K562 (cell line): ENCODE data around the gene TRIO. TPM values are rescaled to one million over a fixed set of nuclear protein-coding genes. Genes with fewer than 3 reads are reported as not detected.

ENCODE experiments used
- ATAC-seq: fragments of 200-7000 bp; cut with Tn5 transposase; 3 replicates; pipeline ENCODE4 v1.9.1; 2020; ENCODE audit warnings: moderate library complexity
- BruUV-seq: library from RNA; stranded (reverse); fragments of 400-500 nt; replicated peaks from 2 replicates; lab custom pipeline; 2021; lab: Mats Ljungman, UMichigan
- CTCF ChIA-PET: fragments of 300-600 bp; formaldehyde crosslinking; extraction: SDS; loops from one replicate; lab custom pipeline; 2021; ENCODE audit warnings: low intra/inter-chr PET ratio; lab: Yijun Ruan, JAX
- POLR2A ChIA-PET: fragments of 300-600, 350-650 bp; sonication (Branson Sonifier 250); formaldehyde crosslinking; extraction: SDS; loops from one replicate; lab custom pipeline; 2021; ENCODE audit warnings: antibody characterized with exemption, inconsistent platforms; lab: Yijun Ruan, JAX
- DNase-seq, 4 experiments: peaks; one replicate each; pipeline versions ENCODE4 v3.0.0 to v3.0.0-alpha.2; 2011 to 2018; ENCODE audit warnings: low spot score in 3 of 4, mixed read lengths in 3 of 4; ENCODE audit errors: extremely low read depth in 1 of 4
- FAIRE-seq: peaks from 2 replicates; lab custom pipeline; 2011; peaks lifted over from hg19 to GRCh38; lab: Jason Lieb, UNC
- H2AFZ ChIP-seq: 2 replicates; pipeline ENCODE4 v1.6.0; 2011; ENCODE audit warnings: low read depth, low read length, control low read depth, inconsistent platforms
- H3K27ac ChIP-seq: fragments of 200-600 bp; 3 replicates; pipeline ENCODE4 v1.8.0; 2011; ENCODE audit warnings: low read depth, mild to moderate bottlenecking, control low read depth, inconsistent platforms, low read length, moderate library complexity, mixed read lengths; ENCODE audit errors: extremely low read depth
- H3K27me3 ChIP-seq, 2 experiments: fragments of 300-600 bp in 1 of 2; 2 replicates in 1 of 2; 3 replicates in 1 of 2; pipeline versions ENCODE4 v1.6.0 to v1.8.0; 2011; ENCODE audit warnings: inconsistent platforms in 2 of 2, low read length in 2 of 2, mild to moderate bottlenecking in 1 of 2, mixed read lengths in 1 of 2, moderate library complexity in 1 of 2; ENCODE audit not compliant: control insufficient read depth in 2 of 2, insufficient read depth in 2 of 2
- H3K36me3 ChIP-seq: fragments of 300-600 bp; 3 replicates; pipeline ENCODE4 v1.8.0; 2011; ENCODE audit warnings: mild to moderate bottlenecking, low read length, inconsistent platforms; ENCODE audit not compliant: control insufficient read depth, insufficient read depth
- H3K4me1 ChIP-seq, 2 experiments: fragments of 200-600 bp in 1 of 2; replicated peaks in 1 of 2; 2 replicates in 1 of 2; 3 replicates in 1 of 2; pipeline versions ENCODE4 v1.5.1 to v1.8.0; 2011; ENCODE audit warnings: inconsistent platforms in 2 of 2, low read length in 2 of 2, mild to moderate bottlenecking in 1 of 2, mixed read lengths in 1 of 2, moderate library complexity in 1 of 2; ENCODE audit not compliant: control insufficient read depth in 2 of 2, insufficient read depth in 2 of 2
- H3K4me2 ChIP-seq: 2 replicates; pipeline ENCODE4 v1.6.1; 2011; ENCODE audit warnings: low read length, control low read depth, inconsistent platforms, mixed read lengths; ENCODE audit not compliant: insufficient read depth
- H3K4me3 ChIP-seq: fragments of 200-600 bp; sonication (generic), shearing (Covaris generic); 2 replicates; pipeline ENCODE4 v1.5.1; 2016; ENCODE audit warnings: control low read depth, inconsistent platforms
- H3K79me2 ChIP-seq: fragments of 200-600 bp; 3 replicates; pipeline ENCODE4 v1.8.0; 2011; ENCODE audit warnings: low read length, inconsistent platforms; ENCODE audit not compliant: control insufficient read depth, insufficient read depth
- H3K9ac ChIP-seq, 2 experiments: 2 replicates each; pipeline versions ENCODE4 v1.6.0 to v1.6.1; 2011; ENCODE audit warnings: low read depth in 2 of 2, low read length in 2 of 2, control low read depth in 1 of 2, inconsistent platforms in 1 of 2, mild to moderate bottlenecking in 1 of 2, mixed read lengths in 1 of 2; ENCODE audit not compliant: insufficient read depth in 1 of 2
- H3K9me1 ChIP-seq: one replicate; pipeline ENCODE4 v1.6.0; 2011; ENCODE audit warnings: inconsistent platforms, mild to moderate bottlenecking, low read length, moderate library complexity; ENCODE audit not compliant: control insufficient read depth, insufficient read depth
- H3K9me3 ChIP-seq: replicated peaks from 2 replicates; pipeline ENCODE4 v1.5.1; 2011; ENCODE audit warnings: low read depth, low read length, inconsistent platforms; ENCODE audit not compliant: control insufficient read depth, insufficient read depth
- H4K20me1 ChIP-seq: replicated peaks from 2 replicates; pipeline ENCODE4 v1.6.1; 2011; ENCODE audit warnings: low read length, inconsistent platforms, mixed read lengths; ENCODE audit not compliant: control insufficient read depth, insufficient read depth
- BACH1 ChIP-seq: fragments of 200-800 bp; sonication (Bioruptor generic); IDR thresholded peaks from 2 replicates; pipeline ENCODE4 v1.6.1; 2016; ENCODE audit warnings: missing genetic modification characterization, missing compliant biosample characterization
- CAMTA2 ChIP-seq: fragments of 250-450 bp; sonication (Bioruptor Pico); conservative IDR thresholded peaks from 2 replicates; pipeline ENCODE4 v1.5.1; 2022
- HDAC3 ChIP-seq: fragments of 450-650 bp; IDR thresholded peaks from 2 replicates; pipeline ENCODE4 v1.6.1; 2018; ENCODE audit warnings: borderline replicate concordance, mild to moderate bottlenecking, moderate library complexity; ENCODE audit not compliant: partially characterized antibody
- HMG20B ChIP-seq: fragments of 250-450 bp; sonication (Bioruptor Pico); IDR thresholded peaks from 2 replicates; pipeline ENCODE4 v1.5.0; 2021; ENCODE audit warnings: mild to moderate bottlenecking
- HNRNPUL1 ChIP-seq: fragments of 200-400 bp; formaldehyde crosslinking; IDR thresholded peaks from 2 replicates; pipeline ENCODE4 v1.6.1; 2017; ENCODE audit warnings: low read length
- MIER1 ChIP-seq: fragments of 450-650 bp; IDR thresholded peaks from 2 replicates; pipeline ENCODE4 v1.6.1; 2016; ENCODE audit warnings: antibody characterized with exemption, mild to moderate bottlenecking, low read depth
- RREB1 ChIP-seq: fragments of 250-450 bp; sonication (Bioruptor Pico); IDR thresholded peaks from 2 replicates; pipeline ENCODE4 v1.4.0; 2020
- XRCC5 ChIP-seq: fragments of 200-400 bp; formaldehyde crosslinking; IDR thresholded peaks from 2 replicates; pipeline ENCODE4 v1.6.1; 2017; ENCODE audit warnings: low read depth, mild to moderate bottlenecking, low read length
- ZBTB1 ChIP-seq: sonication (generic); formaldehyde crosslinking; IDR thresholded peaks from 2 replicates; pipeline ENCODE4 v1.8.1; 2023; ENCODE audit warnings: missing genetic modification reagents, low read depth, mild to moderate bottlenecking, borderline replicate concordance
- ZNF212 ChIP-seq: fragments of 450-650 bp; formaldehyde crosslinking; IDR thresholded peaks from 2 replicates; pipeline ENCODE4 v1.4.0; 2020; ENCODE audit warnings: mild to moderate bottlenecking
- ZNF282 ChIP-seq: sonication (generic); formaldehyde crosslinking; IDR thresholded peaks from 2 replicates; pipeline ENCODE4 v1.8.1; 2023; ENCODE audit warnings: missing genetic modification reagents
- ZNF57 ChIP-seq: fragments of 450-650 bp; formaldehyde crosslinking; IDR thresholded peaks from 2 replicates; pipeline ENCODE4 v1.4.0; 2020; ENCODE audit warnings: mild to moderate bottlenecking, moderate library complexity
- ZNF655 ChIP-seq: fragments of 250-450 bp; sonication (Bioruptor Pico); IDR thresholded peaks from 2 replicates; pipeline ENCODE4 v1.5.0; 2021
- ZNF717 ChIP-seq: fragments of 250-450 bp; sonication (Bioruptor Pico); IDR thresholded peaks from 2 replicates; pipeline ENCODE4 v1.5.0; 2021
- WGBS: fragments of 100-300 bp; shearing (Covaris generic); methylation state at CpG from one replicate; pipeline ENCODE4 v1.1.6; 2016; ENCODE audit warnings: low coverage, mixed read lengths; ENCODE audit not compliant: insufficient coverage; ENCODE audit errors: missing lambda C conversion rate; 5-methylcytosine and 5-hydroxymethylcytosine counted together
- in situ Hi-C: fragments of 300-500 bp; cut with MboI; formaldehyde crosslinking; loops from 4 replicates; pipeline ENCODE4 v1.15.0; 2018; ENCODE audit warnings: inconsistent platforms, mixed read lengths
- intact Hi-C: fragments of 100-400 bp; cut with micrococcal nuclease; formaldehyde crosslinking; loops from 2 replicates; pipeline ENCODE4 v1.14.2; 2022
- polyA plus RNA-seq, 8 experiments: library from polyadenylated mRNA; depleted of rRNA in 4 of 8; stranded (reverse) in 5 of 8; unstranded in 3 of 8; fragments of >200 nt; fragmentation: Nextera tagmentation in 2 of 8; fragmentation: Illumina TruSeq in 1 of 8; extraction: Ambion mirVana in 2 of 8; extraction: Trizol in 1 of 8; gene quantifications; 2 replicates each; pipeline versions ENCODE4 v1.2.1 to v1.2.3, GENCODE V29; 2011 to 2014; ENCODE audit warnings: inconsistent platforms in 1 of 8, missing spikeins in 1 of 8
- total RNA-seq, 7 experiments: library from RNA; depleted of rRNA in 6 of 7; stranded (reverse); fragments of >200 nt in 6 of 7; fragmentation: Illumina TruSeq in 2 of 7; extraction: Trizol in 2 of 7; gene quantifications; 2 replicates each; pipeline versions ENCODE4 v1.2.1 to v1.2.3, GENCODE V29; 2011 to 2021; ENCODE audit warnings: low replicate concordance in 1 of 7
- TF ChIP-seq, protein P1 (sequence below): sonication (generic); formaldehyde crosslinking; IDR thresholded peaks from 2 replicates; pipeline ENCODE4 v1.8.0; 2022; ENCODE audit warnings: mild to moderate bottlenecking, low read depth, missing genetic modification reagents

Gene TRIO
- total and polyA plus RNA-seq, 9 of the 15 experiments (the other 6 are each of a cell fraction or from before 2014, with no cell fraction given), result 0.24 to 5.0 (median 1.1) TPM

GRCh38 chr5:14168144-14168792 lies 25.1 kb downstream of the TRIO start:
- POLR2A ChIA-PET, result no interaction called here
- H3K36me3 ChIP-seq, result no peaks in the 10 kb centered on the region
- FAIRE-seq, result no peak
- no peak overlapping the region for H3K4me2 ChIP-seq
- DNase-seq, result no peak
- no peaks in the 10 kb centered on the region for H3K9me3 ChIP-seq
- intact Hi-C loops, result no loop called here
- H3K4me1 ChIP-seq, result no peaks in the 10 kb centered on the region
- no TSS peak for BruUV-seq
- TF ChIP-seq HDAC3 (no peak), BACH1 (no peak), XRCC5 (no peak), ZNF655 (CRISPR knock-in tag) (no peak), ZNF57 (CRISPR knock-in tag) (no peak), ZNF282 (CRISPR knock-in tag) (no peak), ZBTB1 (no peak), MIER1 (no peak), RREB1 (CRISPR knock-in tag) (no peak), HNRNPUL1 (no peak), HMG20B (CRISPR knock-in tag) (no peak), ZNF717 (no peak), CAMTA2 (no peak), ZNF212 (CRISPR knock-in tag) (no peak)
- TF ChIP-seq, protein P1, sequence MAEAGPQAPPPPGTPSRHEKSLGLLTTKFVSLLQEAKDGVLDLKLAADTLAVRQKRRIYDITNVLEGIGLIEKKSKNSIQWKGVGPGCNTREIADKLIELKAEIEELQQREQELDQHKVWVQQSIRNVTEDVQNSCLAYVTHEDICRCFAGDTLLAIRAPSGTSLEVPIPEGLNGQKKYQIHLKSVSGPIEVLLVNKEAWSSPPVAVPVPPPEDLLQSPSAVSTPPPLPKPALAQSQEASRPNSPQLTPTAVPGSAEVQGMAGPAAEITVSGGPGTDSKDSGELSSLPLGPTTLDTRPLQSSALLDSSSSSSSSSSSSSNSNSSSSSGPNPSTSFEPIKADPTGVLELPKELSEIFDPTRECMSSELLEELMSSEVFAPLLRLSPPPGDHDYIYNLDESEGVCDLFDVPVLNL, result no peak
- TF ChIP-seq, all 486 proteins: peak for 0
- 0% methylated on average over 6 of the region's 6 CpGs for WGBS
- Histone ChIP-seq H4K20me1 (no peaks in the 10 kb centered on the region), H3K9ac (no peak overlapping the region), H3K9me1 (no peaks in the 10 kb centered on the region), H3K27ac (no peak overlapping the region), H3K4me3 (no peak overlapping the region), H2AFZ (no peak overlapping the region), H3K79me2 (no peaks in the 10 kb centered on the region), H3K27me3 (peaks cover 5 to 9% of the 10 kb centered on the region in 2 experiments; a peak in 4 of 5 replicates)
- CTCF ChIA-PET, result no interaction called here
- ATAC-seq, result no peak
- in situ Hi-C loops, result no loop called here
